Stimulated activated CD4-positive, alpha-beta T cell treated with anti-CD3 and anti-CD28 coated beads, Interleukin-4, amount 100 ng/mL, for 24 hours (primary cell): ENCODE measurements around the gene UCHL3.
A peak's percentile ranks its signal among the peaks of the same experiment; 100 is the strongest.

Experiments used
- DNase-seq: peaks from one replicate; pipeline ENCODE4 v3.0.0-alpha.2; 2020

Gene UCHL3

DNA sequence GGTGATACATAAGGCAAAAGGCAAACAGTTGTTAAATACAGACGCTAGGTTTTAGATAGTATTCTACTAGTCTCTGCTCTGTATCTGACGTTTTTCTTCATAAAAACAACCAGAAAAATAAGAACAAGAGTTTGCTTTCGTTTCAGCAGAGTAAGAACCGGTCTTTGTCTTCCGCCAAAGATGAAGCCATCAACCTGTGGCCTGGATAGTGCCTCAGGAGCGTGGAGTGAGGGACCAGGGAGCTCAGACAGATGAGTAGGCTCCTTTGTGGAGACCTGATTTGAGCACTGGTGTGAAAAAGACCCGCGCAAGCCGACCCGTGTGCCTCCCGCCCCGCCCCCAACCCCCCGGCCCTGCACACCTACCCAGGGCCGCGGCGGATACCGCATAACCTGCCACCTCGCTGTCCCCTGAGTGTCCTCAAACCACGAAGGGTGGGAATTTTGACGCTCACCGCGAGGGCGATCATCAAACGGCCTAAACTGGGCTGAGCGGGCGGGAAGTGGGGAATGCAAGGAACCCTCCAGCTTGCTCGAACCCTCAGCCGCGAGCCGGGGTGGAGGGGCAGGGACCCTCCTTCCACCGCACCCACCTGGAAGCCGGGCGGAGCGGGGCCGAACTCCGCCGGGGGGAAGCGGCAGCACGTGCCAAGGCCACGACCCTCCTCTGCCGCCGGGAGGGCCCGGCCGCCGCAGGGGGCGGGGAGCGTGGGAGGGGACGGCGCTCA is 85.7 kb downstream of the UCHL3 start:
- DNase-seq: no peak

- no peak for DNase-seq
These were observed 86.3 kb downstream of the UCHL3 start, which contains the start of gene LMO7 for GRCh38 chr13:75635828-75636435. TSS of gene LMO7 (plus strand) at chr13:75636330. CDS start at chr13:75636658, 328 bp downstream.

- peak; percentile 27 for DNase-seq
These were observed 87.0 kb downstream of the UCHL3 start for GRCh38 chr13:75636436-75637180.

DNA sequence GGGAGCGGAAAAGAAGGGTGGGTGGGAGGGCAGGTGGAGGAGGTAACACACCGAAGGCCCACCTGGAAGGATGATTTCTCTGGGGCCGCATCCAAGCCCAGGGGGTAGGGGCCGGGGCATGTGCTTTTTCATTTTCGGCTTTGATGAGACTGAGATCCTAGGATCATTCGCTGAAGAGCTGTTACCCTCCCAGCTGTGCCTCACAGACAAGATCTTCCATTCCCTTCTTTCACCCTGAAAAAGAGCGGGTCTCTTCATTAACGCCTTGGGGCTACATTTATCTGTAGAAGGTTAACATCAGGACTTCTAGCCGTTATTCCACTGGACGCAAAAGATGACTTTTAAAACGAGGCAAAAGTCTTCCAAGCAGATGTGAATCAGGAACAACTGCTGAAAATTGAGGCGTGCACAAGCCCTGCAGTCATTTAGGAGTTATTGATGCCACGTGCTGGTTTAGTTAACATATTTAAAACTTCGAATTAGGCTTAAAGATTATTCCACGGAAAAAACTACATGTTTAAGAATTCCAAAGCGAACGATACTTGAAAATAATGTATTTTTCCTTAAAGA is 87.7 kb downstream of the UCHL3 start:
- DNase-seq: no peak

DNA sequence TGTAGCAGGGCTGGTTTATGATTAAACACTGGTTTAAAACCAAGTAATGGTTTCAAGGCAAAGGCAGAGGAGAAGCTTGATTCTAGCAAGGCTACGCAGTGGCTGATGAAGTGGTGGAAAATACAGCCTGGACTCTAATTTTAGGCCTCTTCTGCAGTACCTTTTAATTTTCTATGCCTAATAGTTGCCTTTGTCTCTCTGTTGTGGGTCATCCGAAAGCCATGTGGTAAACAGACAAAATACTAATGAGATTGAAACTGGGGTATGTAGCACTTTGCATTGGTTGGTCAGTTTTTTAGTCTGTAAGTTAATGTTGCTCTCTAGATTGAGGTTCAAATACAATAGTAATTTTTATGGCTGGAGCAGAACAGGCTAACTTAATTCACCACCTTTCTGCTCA is 89.9 kb downstream of the UCHL3 start:
- DNase-seq: no peak

DNA sequence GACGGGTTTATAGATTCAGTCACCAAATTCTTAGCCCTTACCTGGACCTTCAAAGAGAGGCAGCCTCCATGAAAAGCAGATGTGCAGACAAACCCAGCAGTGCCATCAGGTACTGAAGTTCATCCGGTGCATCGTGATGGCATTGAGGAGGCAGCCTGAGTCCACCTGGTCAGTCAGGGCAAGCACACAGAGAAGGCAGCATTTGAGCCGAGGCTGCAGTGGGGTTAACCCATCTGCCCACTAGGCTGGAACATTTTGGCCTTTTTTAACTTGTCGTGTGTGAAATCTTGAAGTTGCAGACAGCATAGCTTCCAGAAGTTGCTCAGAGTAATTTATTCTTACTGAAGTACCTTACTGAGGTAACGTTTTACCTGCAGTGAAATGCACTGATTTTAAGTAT is 91.4 kb downstream of the UCHL3 start:
- DNase-seq: no peak

GRCh38 chr13:75643182-75643581 is 93.6 kb downstream of the UCHL3 start:
- DNase-seq: no peak

DNA sequence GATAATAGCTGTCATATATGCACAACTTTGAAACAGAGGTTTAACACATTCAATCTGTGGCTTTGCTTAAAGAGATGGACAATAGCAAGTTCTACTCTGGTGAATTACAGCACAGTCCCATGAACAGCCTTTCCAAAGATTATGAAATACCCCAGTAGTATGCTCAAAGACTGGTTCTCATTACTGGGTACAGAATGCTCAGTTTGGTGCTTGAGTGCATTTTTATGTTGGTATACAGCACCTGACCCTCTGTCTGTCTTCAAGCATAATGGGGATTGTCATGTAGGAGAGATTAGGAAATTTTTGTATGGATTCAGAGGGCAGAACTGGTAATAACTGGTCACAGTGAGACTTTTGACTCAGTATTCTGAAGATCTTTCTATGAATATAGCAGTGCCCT is 94.1 kb downstream of the UCHL3 start:
- DNase-seq: no peak

DNA sequence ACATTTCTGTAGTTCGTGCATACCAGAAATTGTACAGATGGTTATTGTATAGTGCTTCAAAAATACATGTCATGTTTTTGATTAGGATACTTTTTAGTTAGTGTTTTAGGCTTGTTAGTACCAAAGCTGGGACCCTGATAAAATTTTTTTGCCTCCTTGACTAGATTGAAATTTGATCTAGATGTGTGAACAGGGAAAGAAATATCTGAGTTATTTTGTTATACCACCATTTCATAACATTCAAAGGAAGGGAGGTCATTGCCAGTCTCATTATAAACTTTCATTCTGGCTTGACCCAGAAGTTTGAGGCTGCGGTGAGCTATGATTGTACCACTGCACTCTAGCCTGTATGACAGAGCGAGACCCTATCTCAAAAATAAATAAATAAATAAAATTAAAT is 95.5 kb downstream of the UCHL3 start:
- no peak for DNase-seq

- DNase-seq: no peak
These were observed 97.7 kb downstream of the UCHL3 start for GRCh38 chr13:75647126-75647784.

GRCh38 chr13:75648446-75648845 is 98.9 kb downstream of the UCHL3 start:
- no peak for DNase-seq

DNA sequence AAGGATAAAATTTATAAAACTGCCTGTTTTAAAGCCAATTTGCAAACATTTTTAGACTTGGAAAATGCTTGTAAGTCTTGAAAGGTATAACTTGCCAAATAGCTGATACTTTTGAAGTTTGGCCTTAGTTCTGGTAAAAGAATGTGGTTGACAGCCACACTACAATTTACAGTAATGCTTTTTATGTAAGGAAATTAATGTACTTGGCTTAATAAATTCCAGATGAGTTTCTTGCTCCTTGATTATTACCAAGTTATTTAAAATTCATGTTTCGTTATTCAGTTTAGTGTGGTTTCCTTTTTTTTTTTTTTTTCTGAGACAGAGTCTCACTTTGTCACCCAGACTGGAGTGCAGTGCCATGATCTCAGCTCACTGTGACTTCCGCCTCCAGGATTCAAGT is 101.4 kb downstream of the UCHL3 start:
- no peak for DNase-seq

- DNase-seq: no peak
These were observed 103.1 kb downstream of the UCHL3 start for GRCh38 chr13:75652726-75653125.
